Cardiac septum (tissue), 1 donor: Measurements from ENCODE around the gene TUBB3. TPM values are rescaled to one million over a fixed set of nuclear protein-coding genes. Genes with fewer than 3 reads are reported as not detected.

Source experiments
- DNase-seq: peaks from one replicate; pipeline ENCODE4 v3.0.0-alpha.2; 2020; ENCODE audit warnings: low spot score
- intact Hi-C: fragments of 100-400 bp; cut with DNase I; formaldehyde crosslinking; loops from one replicate; pipeline ENCODE4 v1.14.0; 2022
- total RNA-seq: library from RNA; stranded (reverse); fragmentation: NEBNext Ultra II Directional; extraction: Animal tissue kit (Norgen Biotek cat#: 25700); gene quantifications from one replicate; pipeline ENCODE4 v1.2.1, GENCODE V29; 2021
- donor health status: DM: no; HTN: no; CAD: no.

Gene TUBB3
- total RNA-seq, 1 donor from 2014 or later, result 6.8 TPM

GRCh38 chr16:89899879-89900481 lies 23.2 kb upstream of the TUBB3 start:
- intact Hi-C loops, result no loop called here

GRCh38 chr16:89900885-89901284 lies 22.3 kb upstream of the TUBB3 start:
- DNase-seq, result no peak
- intact Hi-C loops, result no loop called here

More at GRCh38 chr16:89899879-89900481, 23.2 kb upstream of the TUBB3 start:
- DNase-seq, result no peak

GRCh38 chr16:89902980-89903379 lies 20.2 kb upstream of the TUBB3 start:
- intact Hi-C loops, result no loop called here
- DNase-seq, result no peak

- intact Hi-C loops, result no loop called here
- no peak for DNase-seq
Observed at GRCh38 chr16:89903908-89904515, 19.1 kb upstream of the TUBB3 start.

- intact Hi-C loops, result no loop called here
- DNase-seq, result no peak
Observed at GRCh38 chr16:89904606-89905510, 18.3 kb upstream of the TUBB3 start.

- intact Hi-C loops, result no loop called here
- DNase-seq, result no peak
Observed at GRCh38 chr16:89905511-89906139, 17.5 kb upstream of the TUBB3 start.

- intact Hi-C loops, result no loop called here
- DNase-seq, result no peak
Observed at GRCh38 chr16:89906140-89907025, 16.8 kb upstream of the TUBB3 start.

- intact Hi-C loops, result no loop called here
- DNase-seq, result no peak
Observed at GRCh38 chr16:89907055-89907814, 15.9 kb upstream of the TUBB3 start.

- intact Hi-C loops, result no loop called here
- DNase-seq, result no peak
Observed at GRCh38 chr16:89908236-89908635, 14.9 kb upstream of the TUBB3 start.

GRCh38 chr16:89909777-89910716 lies 13.1 kb upstream of the TUBB3 start:
- peak; percentile 91 for DNase-seq
- intact Hi-C loops, result no loop called here

- intact Hi-C loops, result no loop called here
- DNase-seq, result no peak
Observed at GRCh38 chr16:89910717-89911354, 12.3 kb upstream of the TUBB3 start.

- DNase-seq, result no peak
Observed at GRCh38 chr16:89911375-89911774, 11.8 kb upstream of the TUBB3 start.

GRCh38 chr16:89912143-89912542 lies 11.0 kb upstream of the TUBB3 start:
- no peak for DNase-seq

More at GRCh38 chr16:89911375-89911774, 11.8 kb upstream of the TUBB3 start:
- intact Hi-C loops, result no loop called here

GRCh38 chr16:89912627-89913026 lies 10.5 kb upstream of the TUBB3 start:
- DNase-seq, result no peak

More at GRCh38 chr16:89912143-89912542, 11.0 kb upstream of the TUBB3 start:
- intact Hi-C loops, result no loop called here

GRCh38 chr16:89913408-89914387 lies 9.4 kb upstream of the TUBB3 start:
- DNase-seq, result no peak
- intact Hi-C loops, result no loop called here

More at GRCh38 chr16:89912627-89913026, 10.5 kb upstream of the TUBB3 start:
- intact Hi-C loops, result no loop called here
